Measurements from ENCODE around the gene PIP4K2A. TPM values are rescaled to one million over a fixed set of nuclear protein-coding genes. Genes with fewer than 3 reads are reported as not detected.

PIP4K2A gene
- total RNA-seq, 1 donor from 2014 or later, result 101 TPM

- H3K27me3 Mint-ChIP-seq, result no peaks in the 10 kb centered on the region
- no peaks in the 10 kb centered on the region for H3K9me3 Mint-ChIP-seq
- peak overlapping the region; percentile 95 for H3K27ac Mint-ChIP-seq
- H3K4me1 Mint-ChIP-seq, result peaks cover 75% of the 10 kb centered on the region
- peak overlapping the region; percentile 3 for H3K4me3 Mint-ChIP-seq
- intact Hi-C loops (cut with micrococcal nuclease), result loop anchor here (5.0 kb wide), 1 partner anchor 81 kb away; the partner anchor contains the start of gene PIP4K2A
- DNase-seq, result no peak
- H3K36me3 Mint-ChIP-seq (ENCODE audit: low read depth), result peaks cover 22% of the 10 kb centered on the region
Observed at GRCh38 chr10:22631646-22632278, 82.6 kb downstream of the PIP4K2A start.

DNA sequence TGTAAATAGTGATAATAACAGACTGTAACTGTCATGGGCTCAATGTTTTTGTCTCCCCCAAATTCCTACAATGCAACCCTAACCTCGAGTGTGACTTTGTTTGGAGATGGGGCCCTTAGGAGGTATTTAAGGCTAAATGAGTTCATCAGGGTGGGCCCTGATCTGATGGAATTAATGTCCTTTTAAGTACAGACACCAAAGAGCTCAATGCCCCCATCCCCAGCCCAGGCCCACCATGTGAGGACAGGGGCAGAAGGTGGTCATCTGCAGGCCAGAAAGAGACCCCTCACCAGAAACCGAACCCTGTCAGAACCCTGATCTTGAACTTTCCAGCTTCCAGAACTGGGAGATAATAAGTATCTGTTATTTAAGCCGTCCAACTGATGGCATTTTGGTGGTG, 83.2 kb downstream of the PIP4K2A start:
- intact Hi-C loops (cut with micrococcal nuclease), result loop anchor here (5.0 kb wide), 1 partner anchor 81 kb away; the partner anchor contains the start of gene PIP4K2A
- Mint-ChIP-seq H3K9me3 (no peaks in the 10 kb centered on the region), H3K27ac (peak overlapping the region; percentile 95), H3K27me3 (no peaks in the 10 kb centered on the region), H3K36me3 (ENCODE audit: low read depth) (peaks cover 20% of the 10 kb centered on the region), H3K4me3 (peak overlapping the region; percentile 76), H3K4me1 (peaks cover 78% of the 10 kb centered on the region)
- no peak for DNase-seq

GRCh38 chr10:22630234-22631174, 83.9 kb downstream of the PIP4K2A start:
- Mint-ChIP-seq H3K27me3 (no peaks in the 10 kb centered on the region), H3K9me3 (no peaks in the 10 kb centered on the region), H3K4me1 (peaks cover 79% of the 10 kb centered on the region), H3K4me3 (peak overlapping the region; percentile 76), H3K27ac (peak overlapping the region; percentile 95), H3K36me3 (ENCODE audit: low read depth) (peaks cover 16% of the 10 kb centered on the region)
- DNase-seq, result peak; percentile 84
- intact Hi-C loops (cut with micrococcal nuclease), result loop anchor here (1.0 to 5.0 kb wide), 9 partner anchors 16 to 82 kb away; partner anchors contain the start of gene PIP4K2A

GRCh38 chr10:22629852-22630233, 84.5 kb downstream of the PIP4K2A start:
- peak overlapping the region; percentile 95 for H3K27ac Mint-ChIP-seq
- H3K4me3 Mint-ChIP-seq, result peak overlapping the region; percentile 76
- H3K9me3 Mint-ChIP-seq, result no peaks in the 10 kb centered on the region
- intact Hi-C loops (cut with micrococcal nuclease), result loop anchor here (1.0 to 5.0 kb wide), 9 partner anchors 16 to 82 kb away; partner anchors contain the start of gene PIP4K2A
- DNase-seq, result peak; percentile 76
- no peaks in the 10 kb centered on the region for H3K27me3 Mint-ChIP-seq
- peaks cover 10% of the 10 kb centered on the region for H3K36me3 Mint-ChIP-seq (ENCODE audit: low read depth)
- peaks cover 79% of the 10 kb centered on the region for H3K4me1 Mint-ChIP-seq

DNA sequence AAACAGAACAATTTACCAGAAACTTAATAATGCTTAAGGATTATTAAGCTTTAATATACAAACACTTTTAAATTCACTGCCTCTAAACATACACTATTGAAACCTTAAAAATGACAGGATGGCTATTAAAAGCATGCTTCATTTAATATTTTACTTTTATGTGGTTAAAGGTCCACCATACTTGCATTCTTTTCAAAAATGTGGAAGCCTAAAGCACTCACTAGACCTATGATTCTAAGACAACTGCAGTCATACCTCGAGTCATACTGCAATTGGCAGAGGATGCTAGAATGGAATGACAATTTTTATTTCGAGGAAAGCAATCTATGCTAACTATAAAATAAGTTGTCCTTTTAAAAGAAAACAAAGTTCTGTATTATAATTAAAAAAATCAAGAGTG, 85.3 kb downstream of the PIP4K2A start:
- Mint-ChIP-seq H3K27me3 (no peaks in the 10 kb centered on the region), H3K27ac (peak overlapping the region; percentile 86), H3K4me1 (peaks cover 78% of the 10 kb centered on the region), H3K36me3 (ENCODE audit: low read depth) (peaks cover 7% of the 10 kb centered on the region), H3K9me3 (no peaks in the 10 kb centered on the region), H3K4me3 (peak overlapping the region; percentile 50)
- DNase-seq, result no peak
- intact Hi-C loops (cut with micrococcal nuclease), result no loop called here

DNA sequence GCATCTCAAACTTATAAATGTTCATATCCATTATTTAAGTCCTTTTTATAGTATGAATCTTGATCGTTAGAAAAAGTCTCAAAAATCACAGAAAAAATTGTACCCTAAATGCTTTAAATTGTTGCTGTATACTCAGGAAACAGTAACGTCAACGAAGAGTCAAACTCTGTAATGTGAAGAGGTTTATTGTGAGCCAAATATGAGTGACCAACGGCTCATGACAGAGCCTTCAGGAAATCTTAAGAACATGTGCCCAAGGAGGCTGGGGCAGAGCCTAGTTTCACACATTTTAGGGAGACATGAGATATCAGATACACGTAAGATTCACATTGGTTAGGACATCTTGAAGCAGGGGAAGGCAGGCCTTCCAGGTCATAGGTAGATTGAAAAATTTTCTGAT, 86.1 kb downstream of the PIP4K2A start:
- Mint-ChIP-seq H3K4me1 (peaks cover 83% of the 10 kb centered on the region), H3K36me3 (ENCODE audit: low read depth) (peaks cover 5% of the 10 kb centered on the region), H3K4me3 (peak overlapping the region; percentile 32), H3K9me3 (no peaks in the 10 kb centered on the region), H3K27me3 (no peaks in the 10 kb centered on the region), H3K27ac (peak overlapping the region; percentile 86)
- DNase-seq, result no peak
- intact Hi-C loops (cut with micrococcal nuclease), result no loop called here

GRCh38 chr10:22626784-22627183, 87.6 kb downstream of the PIP4K2A start:
- no peaks in the 10 kb centered on the region for H3K27me3 Mint-ChIP-seq
- H3K9me3 Mint-ChIP-seq, result no peaks in the 10 kb centered on the region
- peak overlapping the region; percentile 75 for H3K27ac Mint-ChIP-seq
- peaks cover 7% of the 10 kb centered on the region for H3K36me3 Mint-ChIP-seq (ENCODE audit: low read depth)
- peak overlapping the region; percentile 49 for H3K4me3 Mint-ChIP-seq
- DNase-seq, result no peak
- H3K4me1 Mint-ChIP-seq, result peaks cover 81% of the 10 kb centered on the region
- intact Hi-C loops (cut with micrococcal nuclease), result no loop called here

GRCh38 chr10:22625516-22626290, 88.7 kb downstream of the PIP4K2A start:
- H3K4me1 Mint-ChIP-seq, result peaks cover 79% of the 10 kb centered on the region
- no peaks in the 10 kb centered on the region for H3K9me3 Mint-ChIP-seq
- H3K27ac Mint-ChIP-seq, result peak overlapping the region; percentile 20
- intact Hi-C loops (cut with micrococcal nuclease), result no loop called here
- H3K27me3 Mint-ChIP-seq, result no peaks in the 10 kb centered on the region
- no peak overlapping the region for H3K4me3 Mint-ChIP-seq
- DNase-seq, result no peak
- peaks cover 5% of the 10 kb centered on the region for H3K36me3 Mint-ChIP-seq (ENCODE audit: low read depth)

GRCh38 chr10:22624287-22624738, 90.1 kb downstream of the PIP4K2A start:
- Mint-ChIP-seq H3K4me3 (peak overlapping the region; percentile 56), H3K36me3 (ENCODE audit: low read depth) (peaks cover 5% of the 10 kb centered on the region), H3K27me3 (no peaks in the 10 kb centered on the region), H3K9me3 (no peaks in the 10 kb centered on the region), H3K27ac (peak overlapping the region; percentile 54), H3K4me1 (peaks cover 71% of the 10 kb centered on the region)
- DNase-seq, result no peak
- intact Hi-C loops (cut with micrococcal nuclease), result no loop called here

GRCh38 chr10:22623633-22624253, 90.6 kb downstream of the PIP4K2A start:
- Mint-ChIP-seq H3K9me3 (no peaks in the 10 kb centered on the region), H3K4me3 (peak overlapping the region; percentile 56)
- intact Hi-C loops (cut with micrococcal nuclease), result no loop called here

GRCh38 chr10:22622242-22622806, 92.1 kb downstream of the PIP4K2A start:
- intact Hi-C loops (cut with micrococcal nuclease), result no loop called here
- H3K4me3 Mint-ChIP-seq, result no peak overlapping the region
- H3K36me3 Mint-ChIP-seq (ENCODE audit: low read depth), result peaks cover 3% of the 10 kb centered on the region
- H3K27me3 Mint-ChIP-seq, result no peaks in the 10 kb centered on the region
- no peaks in the 10 kb centered on the region for H3K9me3 Mint-ChIP-seq
- H3K4me1 Mint-ChIP-seq, result peaks cover 73% of the 10 kb centered on the region
- DNase-seq, result no peak
- H3K27ac Mint-ChIP-seq, result no peak overlapping the region

More at GRCh38 chr10:22623633-22624253, 90.6 kb downstream of the PIP4K2A start:
- Mint-ChIP-seq H3K27me3 (no peaks in the 10 kb centered on the region), H3K27ac (peak overlapping the region; percentile 61), H3K4me1 (peaks cover 70% of the 10 kb centered on the region), H3K36me3 (ENCODE audit: low read depth) (peaks cover 5% of the 10 kb centered on the region)
- DNase-seq, result no peak

- Mint-ChIP-seq H3K4me1 (peaks cover 72% of the 10 kb centered on the region), H3K4me3 (no peak overlapping the region), H3K27me3 (no peaks in the 10 kb centered on the region), H3K36me3 (ENCODE audit: low read depth) (peaks cover 3% of the 10 kb centered on the region), H3K9me3 (no peaks in the 10 kb centered on the region), H3K27ac (no peak overlapping the region)
- intact Hi-C loops (cut with micrococcal nuclease), result no loop called here
- DNase-seq, result no peak
Observed at GRCh38 chr10:22621726-22622125, 92.7 kb downstream of the PIP4K2A start.

- Mint-ChIP-seq H3K36me3 (ENCODE audit: low read depth) (peaks cover 3% of the 10 kb centered on the region), H3K4me1 (peaks cover 68% of the 10 kb centered on the region), H3K27me3 (no peaks in the 10 kb centered on the region), H3K4me3 (no peak overlapping the region), H3K9me3 (no peaks in the 10 kb centered on the region), H3K27ac (no peak overlapping the region)
- intact Hi-C loops (cut with micrococcal nuclease), result no loop called here
- no peak for DNase-seq
Observed at GRCh38 chr10:22620929-22621328, 93.4 kb downstream of the PIP4K2A start.

Data from activated CD4-positive, alpha-beta T cell treated with anti-CD3 and anti-CD28 coated beads, Interleukin-2, amount 10 ng/mL, durations not matched to agents 24 days and 14 days (primary cell).